K562 (cell line): ENCODE data around the gene PELI1. TPM values are rescaled to one million over a fixed set of nuclear protein-coding genes. Genes with fewer than 3 reads are reported as not detected.

Experiments used
- ATAC-seq: fragments of 200-7000 bp; cut with Tn5 transposase; 3 replicates; pipeline ENCODE4 v1.9.1; 2020; ENCODE audit warnings: moderate library complexity
- BruUV-seq: library from RNA; stranded (reverse); fragments of 400-500 nt; replicated peaks from 2 replicates; lab custom pipeline; 2021; lab: Mats Ljungman, UMichigan
- CTCF ChIA-PET: fragments of 300-600 bp; formaldehyde crosslinking; extraction: SDS; loops from one replicate; lab custom pipeline; 2021; ENCODE audit warnings: low intra/inter-chr PET ratio; lab: Yijun Ruan, JAX
- POLR2A ChIA-PET: fragments of 300-600, 350-650 bp; sonication (Branson Sonifier 250); formaldehyde crosslinking; extraction: SDS; loops from one replicate; lab custom pipeline; 2021; ENCODE audit warnings: antibody characterized with exemption, inconsistent platforms; lab: Yijun Ruan, JAX
- DNase-seq, 4 experiments: peaks; one replicate each; pipeline versions ENCODE4 v3.0.0 to v3.0.0-alpha.2; 2011 to 2018; ENCODE audit warnings: low spot score in 3 of 4, mixed read lengths in 3 of 4; ENCODE audit errors: extremely low read depth in 1 of 4
- FAIRE-seq: peaks from 2 replicates; lab custom pipeline; 2011; peaks lifted over from hg19 to GRCh38; lab: Jason Lieb, UNC
- H2AFZ ChIP-seq: 2 replicates; pipeline ENCODE4 v1.6.0; 2011; ENCODE audit warnings: low read depth, low read length, control low read depth, inconsistent platforms
- H3K27ac ChIP-seq: fragments of 200-600 bp; 3 replicates; pipeline ENCODE4 v1.8.0; 2011; ENCODE audit warnings: low read depth, mild to moderate bottlenecking, control low read depth, inconsistent platforms, low read length, moderate library complexity, mixed read lengths; ENCODE audit errors: extremely low read depth
- H3K27me3 ChIP-seq, 2 experiments: fragments of 300-600 bp in 1 of 2; 2 replicates in 1 of 2; 3 replicates in 1 of 2; pipeline versions ENCODE4 v1.6.0 to v1.8.0; 2011; ENCODE audit warnings: inconsistent platforms in 2 of 2, low read length in 2 of 2, mild to moderate bottlenecking in 1 of 2, mixed read lengths in 1 of 2, moderate library complexity in 1 of 2; ENCODE audit not compliant: control insufficient read depth in 2 of 2, insufficient read depth in 2 of 2
- H3K36me3 ChIP-seq: fragments of 300-600 bp; 3 replicates; pipeline ENCODE4 v1.8.0; 2011; ENCODE audit warnings: mild to moderate bottlenecking, low read length, inconsistent platforms; ENCODE audit not compliant: control insufficient read depth, insufficient read depth
- H3K4me1 ChIP-seq, 2 experiments: fragments of 200-600 bp in 1 of 2; replicated peaks in 1 of 2; 2 replicates in 1 of 2; 3 replicates in 1 of 2; pipeline versions ENCODE4 v1.5.1 to v1.8.0; 2011; ENCODE audit warnings: inconsistent platforms in 2 of 2, low read length in 2 of 2, mild to moderate bottlenecking in 1 of 2, mixed read lengths in 1 of 2, moderate library complexity in 1 of 2; ENCODE audit not compliant: control insufficient read depth in 2 of 2, insufficient read depth in 2 of 2
- H3K4me2 ChIP-seq: 2 replicates; pipeline ENCODE4 v1.6.1; 2011; ENCODE audit warnings: low read length, control low read depth, inconsistent platforms, mixed read lengths; ENCODE audit not compliant: insufficient read depth
- H3K4me3 ChIP-seq: fragments of 200-600 bp; sonication (generic), shearing (Covaris generic); 2 replicates; pipeline ENCODE4 v1.5.1; 2016; ENCODE audit warnings: control low read depth, inconsistent platforms
- H3K79me2 ChIP-seq: fragments of 200-600 bp; 3 replicates; pipeline ENCODE4 v1.8.0; 2011; ENCODE audit warnings: low read length, inconsistent platforms; ENCODE audit not compliant: control insufficient read depth, insufficient read depth
- H3K9ac ChIP-seq, 2 experiments: 2 replicates each; pipeline versions ENCODE4 v1.6.0 to v1.6.1; 2011; ENCODE audit warnings: low read depth in 2 of 2, low read length in 2 of 2, control low read depth in 1 of 2, inconsistent platforms in 1 of 2, mild to moderate bottlenecking in 1 of 2, mixed read lengths in 1 of 2; ENCODE audit not compliant: insufficient read depth in 1 of 2
- H3K9me1 ChIP-seq: one replicate; pipeline ENCODE4 v1.6.0; 2011; ENCODE audit warnings: inconsistent platforms, mild to moderate bottlenecking, low read length, moderate library complexity; ENCODE audit not compliant: control insufficient read depth, insufficient read depth
- H3K9me3 ChIP-seq: replicated peaks from 2 replicates; pipeline ENCODE4 v1.5.1; 2011; ENCODE audit warnings: low read depth, low read length, inconsistent platforms; ENCODE audit not compliant: control insufficient read depth, insufficient read depth
- H4K20me1 ChIP-seq: replicated peaks from 2 replicates; pipeline ENCODE4 v1.6.1; 2011; ENCODE audit warnings: low read length, inconsistent platforms, mixed read lengths; ENCODE audit not compliant: control insufficient read depth, insufficient read depth
- ARID4B ChIP-seq: sonication (generic); formaldehyde crosslinking; IDR thresholded peaks from 2 replicates; pipeline ENCODE4 v1.8.0; 2022; ENCODE audit warnings: mild to moderate bottlenecking, missing genetic modification reagents
- E2F1 ChIP-seq: sonication (generic); formaldehyde crosslinking; IDR thresholded peaks from 2 replicates; pipeline ENCODE4 v1.8.1; 2023; ENCODE audit warnings: mild to moderate bottlenecking, missing genetic modification reagents, moderate library complexity
- STAT6 ChIP-seq: sonication (generic); formaldehyde crosslinking; IDR thresholded peaks from 2 replicates; pipeline ENCODE4 v1.8.1; 2023; ENCODE audit warnings: mild to moderate bottlenecking, missing genetic modification reagents
- TGIF2 ChIP-seq: sonication (generic); formaldehyde crosslinking; IDR thresholded peaks from 2 replicates; pipeline ENCODE4 v1.8.1; 2022; ENCODE audit warnings: mild to moderate bottlenecking, missing genetic modification reagents, moderate library complexity
- WGBS: fragments of 100-300 bp; shearing (Covaris generic); methylation state at CpG from one replicate; pipeline ENCODE4 v1.1.6; 2016; ENCODE audit warnings: low coverage, mixed read lengths; ENCODE audit not compliant: insufficient coverage; ENCODE audit errors: missing lambda C conversion rate; 5-methylcytosine and 5-hydroxymethylcytosine counted together
- in situ Hi-C: fragments of 300-500 bp; cut with MboI; formaldehyde crosslinking; loops from 4 replicates; pipeline ENCODE4 v1.15.0; 2018; ENCODE audit warnings: inconsistent platforms, mixed read lengths
- intact Hi-C: fragments of 100-400 bp; cut with micrococcal nuclease; formaldehyde crosslinking; loops from 2 replicates; pipeline ENCODE4 v1.14.2; 2022
- polyA plus RNA-seq, 8 experiments: library from polyadenylated mRNA; depleted of rRNA in 4 of 8; stranded (reverse) in 5 of 8; unstranded in 3 of 8; fragments of >200 nt; fragmentation: Nextera tagmentation in 2 of 8; fragmentation: Illumina TruSeq in 1 of 8; extraction: Ambion mirVana in 2 of 8; extraction: Trizol in 1 of 8; gene quantifications; 2 replicates each; pipeline versions ENCODE4 v1.2.1 to v1.2.3, GENCODE V29; 2011 to 2014; ENCODE audit warnings: inconsistent platforms in 1 of 8, missing spikeins in 1 of 8
- total RNA-seq, 7 experiments: library from RNA; depleted of rRNA in 6 of 7; stranded (reverse); fragments of >200 nt in 6 of 7; fragmentation: Illumina TruSeq in 2 of 7; extraction: Trizol in 2 of 7; gene quantifications; 2 replicates each; pipeline versions ENCODE4 v1.2.1 to v1.2.3, GENCODE V29; 2011 to 2021; ENCODE audit warnings: low replicate concordance in 1 of 7

The PELI1 gene
- total and polyA plus RNA-seq, 9 of the 15 experiments (the other 6 are each of a cell fraction or from before 2014, with no cell fraction given), result 3.3 to 19.2 (median 12.5) TPM

- H3K9me1 ChIP-seq, result no peaks in the 10 kb centered on the region
- BruUV-seq, result no TSS peak
- DNase-seq (no peak), ATAC-seq (no peak), FAIRE-seq (peak; percentile 56)
- in situ Hi-C loops (no loop called here), intact Hi-C loops (no loop called here)
- CTCF ChIA-PET, result no interaction called here
- H3K36me3 ChIP-seq, result no peaks in the 10 kb centered on the region
- H3K4me1 ChIP-seq, result peaks cover 0 to 6% of the 10 kb centered on the region in 2 experiments; a peak in 3 of 5 replicates
- WGBS, result 48% methylated on average over 2 of the region's 2 CpGs
- H4K20me1 ChIP-seq, result no peaks in the 10 kb centered on the region
- peaks cover 35% of the 10 kb centered on the region; the same call in 2 of the 3 replicates for H3K79me2 ChIP-seq
- H3K4me3 ChIP-seq, result no peak overlapping the region
- no peaks in the 10 kb centered on the region for H3K27me3 ChIP-seq
- H2AFZ ChIP-seq, result no peak overlapping the region
- no peak overlapping the region for H3K27ac ChIP-seq
- POLR2A ChIA-PET, result interaction anchor here (0.6 to 2.1 kb wide), 4 partner anchors 11 to 48 kb away, joined by 3 to 9 read pairs (median 5); no protein-coding TSS in a partner anchor
- no peaks in the 10 kb centered on the region for H3K9me3 ChIP-seq
- H3K9ac ChIP-seq, result no peak overlapping the region
- H3K4me2 ChIP-seq, result no peak overlapping the region
- TF ChIP-seq TGIF2 (CRISPR knock-in tag), result no peak
- no peak for TF ChIP-seq STAT6 (CRISPR knock-in tag)
- no peak for TF ChIP-seq E2F1 (CRISPR knock-in tag)
- TF ChIP-seq ARID4B, result no peak
- TF ChIP-seq, all 486 proteins: peak for 0
Measured at GRCh38 chr2:64130333-64130732, 13.9 kb downstream of the PELI1 start.
